ENCODE results near the gene AK2.

AK2 gene

GRCh38 chr1:32984455-32985171 is 52.1 kb downstream of the AK2 start:
- TF ChIP-seq TCF4 (CRISPR knock-in tag; IDR thresholded peaks at IDR 0.05; ENCODE audit: borderline replicate concordance) (peak; percentile 77; the same call in 1 of the 2 replicates), RARB (CRISPR knock-in tag; IDR thresholded peaks at IDR 0.05) (no peak), ISL1 (CRISPR knock-in tag; IDR thresholded peaks at IDR 0.05) (no peak)
- ATAC-seq = peak; percentile 55

- ATAC-seq = no peak
- TF ChIP-seq PATZ1 (CRISPR knock-in tag; IDR thresholded peaks at IDR 0.05; ENCODE audit: borderline replicate concordance) = no peak
- no peak for TF ChIP-seq PPARA (CRISPR knock-in tag; IDR thresholded peaks at IDR 0.05; ENCODE audit: borderline replicate concordance)
- TF ChIP-seq ZNF70 (CRISPR knock-in tag; IDR thresholded peaks at IDR 0.05) = no peak
- TF ChIP-seq, protein P1, sequence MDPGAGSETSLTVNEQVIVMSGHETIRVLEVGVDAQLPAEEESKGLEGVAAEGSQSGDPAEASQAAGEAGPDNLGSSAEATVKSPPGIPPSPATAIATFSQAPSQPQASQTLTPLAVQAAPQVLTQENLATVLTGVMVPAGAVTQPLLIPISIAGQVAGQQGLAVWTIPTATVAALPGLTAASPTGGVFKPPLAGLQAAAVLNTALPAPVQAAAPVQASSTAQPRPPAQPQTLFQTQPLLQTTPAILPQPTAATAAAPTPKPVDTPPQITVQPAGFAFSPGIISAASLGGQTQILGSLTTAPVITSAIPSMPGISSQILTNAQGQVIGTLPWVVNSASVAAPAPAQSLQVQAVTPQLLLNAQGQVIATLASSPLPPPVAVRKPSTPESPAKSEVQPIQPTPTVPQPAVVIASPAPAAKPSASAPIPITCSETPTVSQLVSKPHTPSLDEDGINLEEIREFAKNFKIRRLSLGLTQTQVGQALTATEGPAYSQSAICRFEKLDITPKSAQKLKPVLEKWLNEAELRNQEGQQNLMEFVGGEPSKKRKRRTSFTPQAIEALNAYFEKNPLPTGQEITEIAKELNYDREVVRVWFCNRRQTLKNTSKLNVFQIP (CRISPR knock-in tag; IDR thresholded peaks at IDR 0.05; ENCODE audit: borderline replicate concordance, low read depth) = no peak
- no peak for TF ChIP-seq TSHZ2 (CRISPR knock-in tag; IDR thresholded peaks at IDR 0.05)
Observed at GRCh38 chr1:32984090-32984454, 52.6 kb downstream of the AK2 start.

DNA sequence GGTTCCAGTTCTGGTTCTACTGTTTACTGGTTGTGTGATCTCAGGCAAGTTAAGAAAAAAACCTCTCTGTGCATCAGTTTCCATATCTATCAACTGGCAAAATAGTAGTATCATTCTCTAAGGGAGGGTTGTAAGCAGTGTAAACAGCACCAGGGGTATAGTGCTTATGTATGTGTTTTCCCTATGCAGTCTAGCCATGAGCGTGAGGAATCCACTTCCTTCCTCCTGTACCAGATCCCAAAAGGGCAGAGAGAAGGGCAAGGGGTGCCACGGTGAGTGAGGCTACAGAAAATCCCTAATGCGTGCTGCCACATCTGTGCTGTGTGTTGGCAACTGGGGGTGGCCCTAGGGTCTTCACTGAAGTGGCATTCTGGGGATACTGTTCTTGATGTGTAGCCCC is 53.7 kb downstream of the AK2 start:
- no peak for ATAC-seq
- TF ChIP-seq ZFP3 (CRISPR knock-in tag; IDR thresholded peaks at IDR 0.05) (no peak), ZNF565 (CRISPR knock-in tag; conservative IDR thresholded peaks at IDR 0.05; ENCODE audit: low read depth) (no peak), ZNF8 (CRISPR knock-in tag; IDR thresholded peaks at IDR 0.05) (no peak), ESRRG (CRISPR knock-in tag; IDR thresholded peaks at IDR 0.05) (no peak), SNAI2 (CRISPR knock-in tag; IDR thresholded peaks at IDR 0.05) (no peak), TCF4 (CRISPR knock-in tag; IDR thresholded peaks at IDR 0.05; ENCODE audit: borderline replicate concordance) (no peak), TOX (CRISPR knock-in tag; IDR thresholded peaks at IDR 0.05; ENCODE audit: borderline replicate concordance) (no peak), PATZ1 (CRISPR knock-in tag; IDR thresholded peaks at IDR 0.05; ENCODE audit: borderline replicate concordance) (no peak), BACH2 (CRISPR knock-in tag; IDR thresholded peaks at IDR 0.05; ENCODE audit: borderline replicate concordance) (no peak), GLIS3 (CRISPR knock-in tag; IDR thresholded peaks at IDR 0.05) (no peak), PPARA (CRISPR knock-in tag; IDR thresholded peaks at IDR 0.05; ENCODE audit: borderline replicate concordance) (no peak), TSHZ2 (CRISPR knock-in tag; IDR thresholded peaks at IDR 0.05) (no peak), ISL1 (CRISPR knock-in tag; IDR thresholded peaks at IDR 0.05) (no peak)
- TF ChIP-seq, protein P2, sequence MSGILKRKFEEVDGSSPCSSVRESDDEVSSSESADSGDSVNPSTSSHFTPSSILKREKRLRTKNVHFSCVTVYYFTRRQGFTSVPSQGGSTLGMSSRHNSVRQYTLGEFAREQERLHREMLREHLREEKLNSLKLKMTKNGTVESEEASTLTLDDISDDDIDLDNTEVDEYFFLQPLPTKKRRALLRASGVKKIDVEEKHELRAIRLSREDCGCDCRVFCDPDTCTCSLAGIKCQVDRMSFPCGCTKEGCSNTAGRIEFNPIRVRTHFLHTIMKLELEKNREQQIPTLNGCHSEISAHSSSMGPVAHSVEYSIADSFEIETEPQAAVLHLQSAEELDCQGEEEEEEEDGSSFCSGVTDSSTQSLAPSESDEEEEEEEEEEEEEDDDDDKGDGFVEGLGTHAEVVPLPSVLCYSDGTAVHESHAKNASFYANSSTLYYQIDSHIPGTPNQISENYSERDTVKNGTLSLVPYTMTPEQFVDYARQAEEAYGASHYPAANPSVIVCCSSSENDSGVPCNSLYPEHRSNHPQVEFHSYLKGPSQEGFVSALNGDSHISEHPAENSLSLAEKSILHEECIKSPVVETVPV (CRISPR knock-in tag; IDR thresholded peaks at IDR 0.05) = no peak
- TF ChIP-seq, protein P1 (CRISPR knock-in tag; IDR thresholded peaks at IDR 0.05; ENCODE audit: borderline replicate concordance, low read depth) = no peak

All from SK-N-SH treated with all-trans-retinoic acid at 6 μM for 48 hours (cell line).